ENCODE results near the gene PLPPR1. TPM values are rescaled to one million over a fixed set of nuclear protein-coding genes. Genes with fewer than 3 reads are reported as not detected.

Gene PLPPR1
- polyA plus RNA-seq, 1 of the 3 experiments (the other 2 are of a cell fraction), result not detected

DNA sequence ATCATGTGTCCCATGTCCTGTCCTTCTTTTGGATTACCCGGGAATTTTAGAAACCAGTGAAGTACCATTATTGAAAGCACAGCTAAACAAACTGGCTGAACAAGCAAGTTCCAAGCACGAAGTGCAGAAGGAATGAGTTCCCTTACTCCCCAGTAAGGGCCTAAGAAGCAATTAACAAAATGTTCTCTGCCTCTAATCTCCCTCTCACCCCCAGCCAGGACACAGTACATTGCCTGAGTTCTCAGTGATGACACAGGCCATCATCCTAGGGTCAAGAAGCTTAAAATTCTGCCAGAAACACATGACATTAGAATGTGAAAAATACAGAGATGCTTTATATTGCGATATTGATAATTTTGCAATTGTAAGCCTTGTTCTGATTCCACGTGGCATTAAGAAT is 118.0 kb downstream of the PLPPR1 start:
- no peaks in the 10 kb centered on the region for H3K4me1 ChIP-seq (ENCODE audit: control insufficient read depth in 1 of 2, insufficient read depth in 2 of 2, low read depth in 1 of 2, low read length in 1 of 2)
- H3K79me2 ChIP-seq (ENCODE audit: insufficient read depth), result no peaks in the 10 kb centered on the region
- no peaks in the 10 kb centered on the region for H3K27me3 ChIP-seq (ENCODE audit: insufficient read depth)
- H3K9ac ChIP-seq, result no peak overlapping the region
- H3K9me2 ChIP-seq, result no peaks in the 10 kb centered on the region
- 12% methylated on average over 4 of the region's 4 CpGs for WGBS (ENCODE audit: low lambda C conversion rate)
- no peak overlapping the region for H3K4me2 ChIP-seq
- TF ChIP-seq NFIC (IDR thresholded peaks at IDR 0.05; ENCODE audit: borderline replicate concordance) (no peak), GATA2 (CRISPR knock-in tag; IDR thresholded peaks at IDR 0.05) (no peak), SMC3 (IDR thresholded peaks at IDR 0.05; ENCODE audit: low read depth, low read length) (no peak), FOSL2 (IDR thresholded peaks at IDR 0.05; ENCODE audit: borderline replicate concordance, low read depth) (no peak), MEF2A (IDR thresholded peaks at IDR 0.05; ENCODE audit: borderline replicate concordance, low read depth) (no peak), SIN3A (IDR thresholded peaks at IDR 0.05; ENCODE audit: borderline replicate concordance, low read depth, low read length) (no peak), TCF12 (IDR thresholded peaks at IDR 0.05) (no peak), RXRA (IDR thresholded peaks at IDR 0.05; ENCODE audit: borderline replicate concordance, low read depth) (no peak), POLR2AphosphoS5 (IDR thresholded peaks at IDR 0.05; ENCODE audit: low read depth, low read length) (no peak)
- TF ChIP-seq, protein P1, sequence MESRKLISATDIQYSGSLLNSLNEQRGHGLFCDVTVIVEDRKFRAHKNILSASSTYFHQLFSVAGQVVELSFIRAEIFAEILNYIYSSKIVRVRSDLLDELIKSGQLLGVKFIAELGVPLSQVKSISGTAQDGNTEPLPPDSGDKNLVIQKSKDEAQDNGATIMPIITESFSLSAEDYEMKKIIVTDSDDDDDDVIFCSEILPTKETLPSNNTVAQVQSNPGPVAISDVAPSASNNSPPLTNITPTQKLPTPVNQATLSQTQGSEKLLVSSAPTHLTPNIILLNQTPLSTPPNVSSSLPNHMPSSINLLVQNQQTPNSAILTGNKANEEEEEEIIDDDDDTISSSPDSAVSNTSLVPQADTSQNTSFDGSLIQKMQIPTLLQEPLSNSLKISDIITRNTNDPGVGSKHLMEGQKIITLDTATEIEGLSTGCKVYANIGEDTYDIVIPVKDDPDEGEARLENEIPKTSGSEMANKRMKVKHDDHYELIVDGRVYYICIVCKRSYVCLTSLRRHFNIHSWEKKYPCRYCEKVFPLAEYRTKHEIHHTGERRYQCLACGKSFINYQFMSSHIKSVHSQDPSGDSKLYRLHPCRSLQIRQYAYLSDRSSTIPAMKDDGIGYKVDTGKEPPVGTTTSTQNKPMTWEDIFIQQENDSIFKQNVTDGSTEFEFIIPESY (IDR thresholded peaks at IDR 0.05; ENCODE audit: borderline replicate concordance, low read depth), result no peak
- TF ChIP-seq, protein P2, sequence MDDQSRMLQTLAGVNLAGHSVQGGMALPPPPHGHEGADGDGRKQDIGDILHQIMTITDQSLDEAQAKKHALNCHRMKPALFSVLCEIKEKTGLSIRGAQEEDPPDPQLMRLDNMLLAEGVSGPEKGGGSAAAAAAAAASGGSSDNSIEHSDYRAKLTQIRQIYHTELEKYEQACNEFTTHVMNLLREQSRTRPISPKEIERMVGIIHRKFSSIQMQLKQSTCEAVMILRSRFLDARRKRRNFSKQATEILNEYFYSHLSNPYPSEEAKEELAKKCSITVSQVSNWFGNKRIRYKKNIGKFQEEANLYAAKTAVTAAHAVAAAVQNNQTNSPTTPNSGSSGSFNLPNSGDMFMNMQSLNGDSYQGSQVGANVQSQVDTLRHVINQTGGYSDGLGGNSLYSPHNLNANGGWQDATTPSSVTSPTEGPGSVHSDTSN (IDR thresholded peaks at IDR 0.05), result no peak
- TF ChIP-seq, protein P3, sequence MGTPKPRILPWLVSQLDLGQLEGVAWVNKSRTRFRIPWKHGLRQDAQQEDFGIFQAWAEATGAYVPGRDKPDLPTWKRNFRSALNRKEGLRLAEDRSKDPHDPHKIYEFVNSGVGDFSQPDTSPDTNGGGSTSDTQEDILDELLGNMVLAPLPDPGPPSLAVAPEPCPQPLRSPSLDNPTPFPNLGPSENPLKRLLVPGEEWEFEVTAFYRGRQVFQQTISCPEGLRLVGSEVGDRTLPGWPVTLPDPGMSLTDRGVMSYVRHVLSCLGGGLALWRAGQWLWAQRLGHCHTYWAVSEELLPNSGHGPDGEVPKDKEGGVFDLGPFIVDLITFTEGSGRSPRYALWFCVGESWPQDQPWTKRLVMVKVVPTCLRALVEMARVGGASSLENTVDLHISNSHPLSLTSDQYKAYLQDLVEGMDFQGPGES (IDR thresholded peaks at IDR 0.05; ENCODE audit: low read depth, low read length), result no peak
- TF ChIP-seq, protein P4, sequence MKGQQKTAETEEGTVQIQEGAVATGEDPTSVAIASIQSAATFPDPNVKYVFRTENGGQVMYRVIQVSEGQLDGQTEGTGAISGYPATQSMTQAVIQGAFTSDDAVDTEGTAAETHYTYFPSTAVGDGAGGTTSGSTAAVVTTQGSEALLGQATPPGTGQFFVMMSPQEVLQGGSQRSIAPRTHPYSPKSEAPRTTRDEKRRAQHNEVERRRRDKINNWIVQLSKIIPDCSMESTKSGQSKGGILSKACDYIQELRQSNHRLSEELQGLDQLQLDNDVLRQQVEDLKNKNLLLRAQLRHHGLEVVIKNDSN (IDR thresholded peaks at IDR 0.05; ENCODE audit: borderline replicate concordance, low read depth), result no peak
- no peak overlapping the region for H3K27ac ChIP-seq (ENCODE audit: low read depth in 2 of 2, low read length in 1 of 2)
- H3F3A ChIP-seq (replicated peaks; ENCODE audit: insufficient read depth), result no peaks in the 10 kb centered on the region
- H3K4me3 ChIP-seq (ENCODE audit: low read depth in 2 of 2, low read length in 1 of 2), result no peak overlapping the region
- H3K9me3 ChIP-seq, result no peaks in the 10 kb centered on the region
- H4K20me1 ChIP-seq (ENCODE audit: insufficient read depth), result no peaks in the 10 kb centered on the region
- no peaks in the 10 kb centered on the region for H3K36me3 ChIP-seq (replicated peaks in 1 of 2; ENCODE audit: control insufficient read depth in 1 of 2, insufficient read depth in 2 of 2, low read length in 1 of 2)
- ChIA-PET CTCF (no interaction called here), POLR2A (no interaction called here)
- H2AFZ ChIP-seq (ENCODE audit: low read depth), result no peak overlapping the region
- no peak for DNase-seq

DNA sequence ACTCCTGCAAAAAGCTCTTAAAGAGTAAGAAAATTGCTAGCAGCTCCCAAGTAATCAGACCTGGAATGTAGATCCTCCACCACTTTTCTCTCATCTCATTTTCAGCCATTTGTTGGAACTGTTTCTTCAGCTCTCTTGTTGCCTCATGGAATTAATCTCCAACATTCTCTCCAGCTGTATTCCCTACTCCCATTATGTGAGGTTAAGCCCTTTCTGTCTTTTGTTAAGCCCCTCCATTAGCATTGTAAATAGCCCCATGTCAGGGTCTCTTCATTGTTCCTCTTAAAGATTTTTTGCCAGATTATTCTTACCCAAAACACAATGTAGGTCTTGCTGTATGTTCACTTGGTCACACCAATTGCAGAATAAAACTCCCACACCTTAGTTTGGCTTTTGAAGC is 119.8 kb downstream of the PLPPR1 start:
- H3F3A ChIP-seq (replicated peaks; ENCODE audit: insufficient read depth), result no peaks in the 10 kb centered on the region
- H3K27me3 ChIP-seq (ENCODE audit: insufficient read depth), result no peaks in the 10 kb centered on the region
- no peaks in the 10 kb centered on the region for H4K20me1 ChIP-seq (ENCODE audit: insufficient read depth)
- no peaks in the 10 kb centered on the region for H3K36me3 ChIP-seq (replicated peaks in 1 of 2; ENCODE audit: control insufficient read depth in 1 of 2, insufficient read depth in 2 of 2, low read length in 1 of 2)
- H3K9me2 ChIP-seq, result no peaks in the 10 kb centered on the region
- H3K4me3 ChIP-seq (ENCODE audit: low read depth in 2 of 2, low read length in 1 of 2), result no peak overlapping the region
- POLR2A ChIA-PET, result no interaction called here
- H3K27ac ChIP-seq (ENCODE audit: low read depth in 2 of 2, low read length in 1 of 2), result no peak overlapping the region
- H3K9ac ChIP-seq, result no peak overlapping the region
- no peak for DNase-seq
- H2AFZ ChIP-seq (ENCODE audit: low read depth), result no peak overlapping the region
- H3K79me2 ChIP-seq (ENCODE audit: insufficient read depth), result no peaks in the 10 kb centered on the region
- H3K9me3 ChIP-seq, result no peaks in the 10 kb centered on the region
- H3K4me1 ChIP-seq (ENCODE audit: control insufficient read depth in 1 of 2, insufficient read depth in 2 of 2, low read depth in 1 of 2, low read length in 1 of 2), result no peaks in the 10 kb centered on the region
- CTCF ChIA-PET, result no interaction called here
- TF ChIP-seq, protein P5, sequence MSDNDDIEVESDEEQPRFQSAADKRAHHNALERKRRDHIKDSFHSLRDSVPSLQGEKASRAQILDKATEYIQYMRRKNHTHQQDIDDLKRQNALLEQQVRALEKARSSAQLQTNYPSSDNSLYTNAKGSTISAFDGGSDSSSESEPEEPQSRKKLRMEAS (IDR thresholded peaks at IDR 0.05; ENCODE audit: low read depth), result no peak
- TF ChIP-seq TAF1 (IDR thresholded peaks at IDR 0.05; ENCODE audit: borderline replicate concordance, low read depth, low read length) (no peak), FOXJ3 (CRISPR knock-in tag; IDR thresholded peaks at IDR 0.05) (no peak)
- no peak overlapping the region for H3K4me2 ChIP-seq
